Suprapubic skin (tissue), 4 donors: ENCODE data around the gene OCIAD2.

Experiments
- EP300 ChIP-seq: sonication (generic); formaldehyde crosslinking; IDR thresholded peaks from one replicate; pipeline ENCODE4 v1.6.1; 2017; ENCODE audit warnings: antibody characterized with exemption
- POLR2A ChIP-seq, 2 donors: fragments of 450-650 bp; IDR thresholded peaks; one replicate each; pipeline ENCODE4 v1.6.1; 2017; ENCODE audit warnings: antibody characterized with exemption in 2 of 2, mild to moderate bottlenecking in 2 of 2, moderate library complexity in 2 of 2
- POLR2AphosphoS5 ChIP-seq, 3 donors: sonication (generic); formaldehyde crosslinking; IDR thresholded peaks; one replicate each; pipeline ENCODE4 v1.6.1; 2017; ENCODE audit warnings: antibody characterized with exemption in 3 of 3
- TF ChIP-seq, protein P1 (sequence below), 2 donors: fragments of 200-600 bp in 1 of 2; fragments of 450-650 bp in 1 of 2; sonication (generic) in 1 of 2; IDR thresholded peaks; one replicate each; pipeline ENCODE4 v1.5.1; 2016 to 2019; ENCODE audit warnings: antibody characterized with exemption in 2 of 2, mild to moderate bottlenecking in 1 of 2, moderate library complexity in 1 of 2

DNA sequence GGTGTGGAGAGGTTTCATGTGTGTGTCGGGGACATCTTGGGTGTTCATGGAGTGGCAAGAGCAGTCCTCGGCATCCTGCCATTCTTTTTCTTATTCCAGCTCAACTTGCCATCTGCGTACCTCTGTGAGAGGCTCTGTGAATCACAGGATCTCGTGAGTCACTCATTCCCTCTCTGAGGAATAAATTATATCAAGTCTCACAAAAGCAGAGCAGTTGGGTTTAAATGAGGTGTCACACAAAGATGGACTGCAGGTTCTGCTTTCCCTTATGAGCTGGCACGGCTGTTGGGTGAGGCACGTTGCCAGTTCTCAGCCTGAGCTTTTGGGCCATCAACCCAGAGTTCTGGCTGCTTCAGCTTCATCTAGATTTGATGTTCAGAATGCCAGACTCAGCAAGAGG lies 6.8 kb upstream of the OCIAD2 start:
- TF ChIP-seq, protein P1, sequence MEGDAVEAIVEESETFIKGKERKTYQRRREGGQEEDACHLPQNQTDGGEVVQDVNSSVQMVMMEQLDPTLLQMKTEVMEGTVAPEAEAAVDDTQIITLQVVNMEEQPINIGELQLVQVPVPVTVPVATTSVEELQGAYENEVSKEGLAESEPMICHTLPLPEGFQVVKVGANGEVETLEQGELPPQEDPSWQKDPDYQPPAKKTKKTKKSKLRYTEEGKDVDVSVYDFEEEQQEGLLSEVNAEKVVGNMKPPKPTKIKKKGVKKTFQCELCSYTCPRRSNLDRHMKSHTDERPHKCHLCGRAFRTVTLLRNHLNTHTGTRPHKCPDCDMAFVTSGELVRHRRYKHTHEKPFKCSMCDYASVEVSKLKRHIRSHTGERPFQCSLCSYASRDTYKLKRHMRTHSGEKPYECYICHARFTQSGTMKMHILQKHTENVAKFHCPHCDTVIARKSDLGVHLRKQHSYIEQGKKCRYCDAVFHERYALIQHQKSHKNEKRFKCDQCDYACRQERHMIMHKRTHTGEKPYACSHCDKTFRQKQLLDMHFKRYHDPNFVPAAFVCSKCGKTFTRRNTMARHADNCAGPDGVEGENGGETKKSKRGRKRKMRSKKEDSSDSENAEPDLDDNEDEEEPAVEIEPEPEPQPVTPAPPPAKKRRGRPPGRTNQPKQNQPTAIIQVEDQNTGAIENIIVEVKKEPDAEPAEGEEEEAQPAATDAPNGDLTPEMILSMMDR (IDR thresholded peaks at IDR 0.05): no peak
- no peak for TF ChIP-seq EP300
- TF ChIP-seq POLR2A (IDR thresholded peaks at IDR 0.05): no peak
- no peak for TF ChIP-seq POLR2AphosphoS5 (IDR thresholded peaks at IDR 0.05)
